Neuronal stem cell (in vitro differentiated cells): ENCODE measurements around the gene FAM219A.

Experiments
- DNase-seq: peaks from one replicate; pipeline ENCODE4 v3.0.0-alpha.2; 2013; ENCODE audit warnings: low spot score
- H2AFZ ChIP-seq: one replicate; pipeline ENCODE4 v1.6.1; 2013; ENCODE audit warnings: mild to moderate bottlenecking, low read length, inconsistent platforms
- H2AK5ac ChIP-seq: 2 replicates; pipeline ENCODE4 v1.6.1; 2013; ENCODE audit warnings: low read depth, mild to moderate bottlenecking, inconsistent platforms, low read length, moderate library complexity, mixed read lengths
- H2BK120ac ChIP-seq: 2 replicates; pipeline ENCODE4 v1.6.1; 2013; ENCODE audit warnings: low read depth, mild to moderate bottlenecking, inconsistent platforms, low read length, moderate library complexity, mixed read lengths
- H2BK12ac ChIP-seq: one replicate; pipeline ENCODE4 v1.6.1; 2013; ENCODE audit warnings: low read length, inconsistent platforms
- H2BK15ac ChIP-seq: 2 replicates; pipeline ENCODE4 v1.6.1; 2013; ENCODE audit warnings: mild to moderate bottlenecking, low read length, inconsistent platforms, mixed read lengths
- H2BK5ac ChIP-seq: one replicate; pipeline ENCODE4 v1.6.1; 2013; ENCODE audit warnings: inconsistent platforms, mild to moderate bottlenecking, low read length, moderate library complexity
- H3K14ac ChIP-seq: one replicate; pipeline ENCODE4 v1.6.1; 2013; ENCODE audit warnings: low read length, inconsistent platforms
- H3K18ac ChIP-seq: 2 replicates; pipeline ENCODE4 v1.6.1; 2013; ENCODE audit warnings: low read length, inconsistent platforms
- H3K23ac ChIP-seq: 2 replicates; pipeline ENCODE4 v1.6.1; 2013; ENCODE audit warnings: low read depth, mild to moderate bottlenecking, mixed read lengths, low read length, inconsistent platforms; ENCODE audit not compliant: poor library complexity
- H3K27ac ChIP-seq: replicated peaks from 3 replicates; pipeline ENCODE4 v1.5.1; 2013; ENCODE audit warnings: low read length, inconsistent platforms
- H3K27me3 ChIP-seq, 3 experiments: 2 replicates each; pipeline ENCODE4 v1.6.1; 2013; ENCODE audit warnings: low read length in 3 of 3, mild to moderate bottlenecking in 2 of 3, inconsistent platforms in 1 of 3, low read depth in 1 of 3, mixed read lengths in 1 of 3, moderate library complexity in 1 of 3; ENCODE audit not compliant: control insufficient read depth in 3 of 3, insufficient read depth in 3 of 3
- H3K36me3 ChIP-seq, 2 donors: replicated peaks in 1 of 2; 2 replicates each; pipeline ENCODE4 v1.6.1; 2013; ENCODE audit warnings: low read length in 2 of 2; ENCODE audit not compliant: control insufficient read depth in 2 of 2, insufficient read depth in 2 of 2
- H3K4ac ChIP-seq: 2 replicates; pipeline ENCODE4 v1.6.1; 2013; ENCODE audit warnings: inconsistent platforms, mild to moderate bottlenecking, low read length, moderate library complexity
- H3K4me1 ChIP-seq, 2 donors: 1 replicate in 1 of 2; 2 replicates in 1 of 2; pipeline ENCODE4 v1.6.1; 2013; ENCODE audit warnings: low read length in 2 of 2, low read depth in 1 of 2; ENCODE audit not compliant: control insufficient read depth in 2 of 2, insufficient read depth in 1 of 2
- H3K4me2 ChIP-seq: one replicate; pipeline ENCODE4 v1.6.1; 2013; ENCODE audit warnings: mild to moderate bottlenecking, low read length, inconsistent platforms; ENCODE audit not compliant: insufficient read depth, poor library complexity, severe bottlenecking
- H3K4me3 ChIP-seq, 2 donors: 2 replicates each; pipeline ENCODE4 v1.5.1; 2013; ENCODE audit warnings: low read length in 2 of 2, mild to moderate bottlenecking in 2 of 2, inconsistent platforms in 1 of 2, moderate library complexity in 1 of 2
- H3K79me1 ChIP-seq: one replicate; pipeline ENCODE4 v1.6.1; 2013; ENCODE audit warnings: low read depth, mild to moderate bottlenecking, inconsistent platforms, low read length, moderate library complexity
- H3K9ac ChIP-seq: one replicate; pipeline ENCODE4 v1.6.1; 2013; ENCODE audit warnings: mild to moderate bottlenecking, low read depth, low read length, inconsistent platforms; ENCODE audit not compliant: poor library complexity
- H3K9me3 ChIP-seq, 2 donors: replicated peaks in 1 of 2; 2 replicates each; pipeline versions ENCODE3 to v1.6.1; 2013; ENCODE audit warnings: low read length in 2 of 2, mild to moderate bottlenecking in 2 of 2, inconsistent platforms in 1 of 2, low read depth in 1 of 2, mixed read lengths in 1 of 2, moderate library complexity in 1 of 2; ENCODE audit not compliant: control insufficient read depth in 2 of 2, insufficient read depth in 1 of 2
- H4K8ac ChIP-seq: one replicate; pipeline ENCODE4 v1.6.1; 2013; ENCODE audit warnings: low read depth, mild to moderate bottlenecking, inconsistent platforms, low read length, moderate library complexity
- H4K91ac ChIP-seq: one replicate; pipeline ENCODE4 v1.6.1; 2013; ENCODE audit warnings: low read length, low read depth, mild to moderate bottlenecking, inconsistent platforms; ENCODE audit not compliant: poor library complexity
- WGBS, 2 donors: extraction: QIAGEN DNeasy Blood & Tissue Kit; methylation state at CpG; one replicate each; pipeline ENCODE4 v1.1.7; 2013; ENCODE audit warnings: missing lambda C conversion rate in 2 of 2, mixed read lengths in 1 of 2; ENCODE audit not compliant: insufficient read length in 2 of 2, insufficient replicate concordance in 1 of 2; ENCODE audit errors: extremely low coverage in 2 of 2; 5-methylcytosine and 5-hydroxymethylcytosine counted together

FAM219A gene

GRCh38 chr9:34376596-34377403, 81.6 kb downstream of the FAM219A start, which contains the start of gene MYORG:
MYORG (minus strand) TSS chr9:34376898; CDS start chr9:34372943, 3,955 bp downstream.
- DNase-seq, result peak; percentile 76
- Histone ChIP-seq H3K27ac (no peak within 1 kb of the TSS), H2BK15ac (no peak within 1 kb of the TSS), H3K23ac (peak within 1 kb of the TSS; percentile 70), H3K79me1 (no peaks in the 10 kb centered on the region), H3K4me3 (peak within 1 kb of the TSS; percentile 57 to 81), H3K9ac (peak within 1 kb of the TSS; percentile 53), H3K18ac (peak within 1 kb of the TSS; percentile 58), H3K4me1 (peaks cover 15 to 20% of the 10 kb centered on the region in 2 donors), H2BK12ac (no peak within 1 kb of the TSS), H3K4me2 (peak within 1 kb of the TSS; percentile 95), H3K4ac (no peak within 1 kb of the TSS), H3K27me3 (peaks cover 7 to 62% (median 38%) of the 10 kb centered on the region in 3 experiments), H2BK5ac (no peak within 1 kb of the TSS), H2AFZ (peak within 1 kb of the TSS; percentile 96), H3K14ac (no peak within 1 kb of the TSS), H4K91ac (no peak within 1 kb of the TSS), H3K36me3 (no peaks in the 10 kb centered on the region), H2BK120ac (no peak within 1 kb of the TSS), H4K8ac (no peak within 1 kb of the TSS), H2AK5ac (peak within 1 kb of the TSS; percentile 44), H3K9me3 (peaks cover under 1% of the 10 kb centered on the region in 2 donors)
- WGBS, 2 donors, result no CpG with 5 or more reads among the region's 54 CpGs

- no CpG with 5 or more reads among the region's 22 CpGs for WGBS, 2 donors
- H3K36me3 ChIP-seq, result peaks cover 0 to 6% of the 10 kb centered on the region in 2 donors
- H3K4me2 ChIP-seq, result peak overlapping the region; percentile 95
- peaks cover 4 to 8% of the 10 kb centered on the region in 2 donors for H3K9me3 ChIP-seq
- H4K8ac ChIP-seq, result no peak overlapping the region
- peak overlapping the region; percentile 58 for H3K18ac ChIP-seq
- H3K9ac ChIP-seq, result peak overlapping the region; percentile 53
- H3K27me3 ChIP-seq, result peaks cover 5 to 54% (median 30%) of the 10 kb centered on the region in 3 experiments
- DNase-seq, result peak; percentile 17
- no peak overlapping the region for H3K14ac ChIP-seq
- H2AK5ac ChIP-seq, result peak overlapping the region; percentile 44
- H3K4me1 ChIP-seq, result peaks cover 13 to 15% of the 10 kb centered on the region in 2 donors
- H3K23ac ChIP-seq, result peak overlapping the region; percentile 70
- H3K27ac ChIP-seq, result no peak overlapping the region
- H2AFZ ChIP-seq, result peak overlapping the region; percentile 96
- no peak overlapping the region for H4K91ac ChIP-seq
- H3K4ac ChIP-seq, result no peak overlapping the region
- peak overlapping the region; percentile 57 to 81 for H3K4me3 ChIP-seq
- no peak overlapping the region for H2BK120ac ChIP-seq
- H2BK5ac ChIP-seq, result no peak overlapping the region
- no peaks in the 10 kb centered on the region for H3K79me1 ChIP-seq
- H2BK15ac ChIP-seq, result no peak overlapping the region
- no peak overlapping the region for H2BK12ac ChIP-seq
These were observed 82.3 kb downstream of the FAM219A start for GRCh38 chr9:34375901-34376595.

GRCh38 chr9:34374905-34375552, 83.3 kb downstream of the FAM219A start:
- Histone ChIP-seq H3K23ac (no peak overlapping the region), H2BK120ac (no peak overlapping the region), H3K4me1 (peaks cover 7 to 8% of the 10 kb centered on the region in 2 donors), H2AFZ (no peak overlapping the region), H3K9me3 (peaks cover 5 to 16% of the 10 kb centered on the region in 2 donors), H3K9ac (no peak overlapping the region), H2BK12ac (no peak overlapping the region), H3K18ac (no peak overlapping the region), H4K91ac (no peak overlapping the region), H3K79me1 (no peaks in the 10 kb centered on the region), H3K4me2 (no peak overlapping the region), H3K14ac (no peak overlapping the region), H2BK5ac (no peak overlapping the region), H3K4ac (no peak overlapping the region), H3K4me3 (no peak overlapping the region), H2AK5ac (no peak overlapping the region), H4K8ac (no peak overlapping the region), H3K27ac (no peak overlapping the region), H3K36me3 (peaks cover 0 to 8% of the 10 kb centered on the region in 2 donors), H2BK15ac (no peak overlapping the region), H3K27me3 (peaks cover 0 to 45% (median 22%) of the 10 kb centered on the region in 3 experiments)
- no peak for DNase-seq
- no CpG with 5 or more reads among the region's 5 CpGs for WGBS, 2 donors
